Ovary (tissue), 3 donors: ENCODE measurements around the gene PLIN4.
A peak's percentile ranks its signal among the peaks of the same experiment; 100 is the strongest.

ENCODE experiments used
- EP300 ChIP-seq: sonication (generic); formaldehyde crosslinking; IDR thresholded peaks from one replicate; pipeline ENCODE4 v1.6.1; 2017; ENCODE audit warnings: antibody characterized with exemption
- TF ChIP-seq, protein P1 (sequence below), 3 donors: fragments of 450-650 bp in 2 of 3; fragments of 200-600 bp in 1 of 3; IDR thresholded peaks; one replicate each; pipeline versions ENCODE4 v1.5.1 to v1.8.0; 2016 to 2022; ENCODE audit warnings: antibody characterized with exemption in 3 of 3, mild to moderate bottlenecking in 1 of 3
- donor health status: DM: no; HTN: no; CAD: no.

DNA sequence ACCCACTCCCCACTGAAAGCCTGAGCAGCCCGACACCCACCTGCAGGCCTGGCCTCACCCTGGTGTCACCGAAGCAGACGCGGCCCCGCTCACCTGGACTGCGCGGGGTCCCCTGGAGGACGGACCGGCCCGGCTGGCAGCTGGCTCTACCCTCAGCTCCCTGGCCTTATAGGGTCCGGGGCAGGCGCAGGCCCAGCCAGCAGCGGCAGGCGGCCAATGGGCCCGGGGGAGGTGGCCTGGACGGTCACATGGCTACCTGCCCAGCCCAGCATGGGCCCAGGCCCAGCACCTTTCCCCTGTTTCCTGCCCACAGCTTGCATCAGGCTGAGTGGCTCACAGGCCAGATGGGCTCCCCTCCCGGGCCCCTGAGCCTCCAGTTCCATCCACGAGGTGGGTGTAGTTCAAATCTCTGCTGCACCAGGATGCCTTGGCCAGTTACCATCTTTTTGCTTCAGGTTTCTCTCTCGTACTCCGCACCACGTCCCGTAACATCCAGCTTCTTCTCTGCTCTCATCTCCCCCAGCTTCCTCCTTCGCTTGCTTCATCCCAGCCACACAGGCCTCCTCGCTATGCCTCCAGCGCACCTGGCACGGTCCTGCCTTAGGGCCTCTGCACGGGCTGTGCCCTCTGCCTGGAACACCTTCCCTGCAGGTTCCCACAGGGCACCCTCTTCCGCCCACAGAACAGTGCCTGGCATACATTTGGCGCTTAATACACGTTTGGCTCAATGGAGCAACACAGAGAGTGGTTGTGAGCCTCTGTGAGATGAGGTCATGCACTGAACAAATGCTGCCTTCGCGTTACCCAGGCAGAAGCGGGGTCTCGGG lies at the start of gene PLIN4:
- TF ChIP-seq, protein P1, sequence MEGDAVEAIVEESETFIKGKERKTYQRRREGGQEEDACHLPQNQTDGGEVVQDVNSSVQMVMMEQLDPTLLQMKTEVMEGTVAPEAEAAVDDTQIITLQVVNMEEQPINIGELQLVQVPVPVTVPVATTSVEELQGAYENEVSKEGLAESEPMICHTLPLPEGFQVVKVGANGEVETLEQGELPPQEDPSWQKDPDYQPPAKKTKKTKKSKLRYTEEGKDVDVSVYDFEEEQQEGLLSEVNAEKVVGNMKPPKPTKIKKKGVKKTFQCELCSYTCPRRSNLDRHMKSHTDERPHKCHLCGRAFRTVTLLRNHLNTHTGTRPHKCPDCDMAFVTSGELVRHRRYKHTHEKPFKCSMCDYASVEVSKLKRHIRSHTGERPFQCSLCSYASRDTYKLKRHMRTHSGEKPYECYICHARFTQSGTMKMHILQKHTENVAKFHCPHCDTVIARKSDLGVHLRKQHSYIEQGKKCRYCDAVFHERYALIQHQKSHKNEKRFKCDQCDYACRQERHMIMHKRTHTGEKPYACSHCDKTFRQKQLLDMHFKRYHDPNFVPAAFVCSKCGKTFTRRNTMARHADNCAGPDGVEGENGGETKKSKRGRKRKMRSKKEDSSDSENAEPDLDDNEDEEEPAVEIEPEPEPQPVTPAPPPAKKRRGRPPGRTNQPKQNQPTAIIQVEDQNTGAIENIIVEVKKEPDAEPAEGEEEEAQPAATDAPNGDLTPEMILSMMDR (IDR thresholded peaks at IDR 0.05) = peak in 2 of 3 donors; percentile 12 to 20
- no peak for TF ChIP-seq EP300
